NCI-H2196 (cell line): ENCODE data around the gene CLEC16A.

Experiments
- DNase-seq: peaks from one replicate; lab custom pipeline; 2025; ENCODE audit not compliant: unreplicated experiment; lab: John Stamatoyannopoulos, UW

The CLEC16A gene

GRCh38 chr16:11151885-11152629, 207.7 kb downstream of the CLEC16A start:
- DNase-seq: no peak

DNA sequence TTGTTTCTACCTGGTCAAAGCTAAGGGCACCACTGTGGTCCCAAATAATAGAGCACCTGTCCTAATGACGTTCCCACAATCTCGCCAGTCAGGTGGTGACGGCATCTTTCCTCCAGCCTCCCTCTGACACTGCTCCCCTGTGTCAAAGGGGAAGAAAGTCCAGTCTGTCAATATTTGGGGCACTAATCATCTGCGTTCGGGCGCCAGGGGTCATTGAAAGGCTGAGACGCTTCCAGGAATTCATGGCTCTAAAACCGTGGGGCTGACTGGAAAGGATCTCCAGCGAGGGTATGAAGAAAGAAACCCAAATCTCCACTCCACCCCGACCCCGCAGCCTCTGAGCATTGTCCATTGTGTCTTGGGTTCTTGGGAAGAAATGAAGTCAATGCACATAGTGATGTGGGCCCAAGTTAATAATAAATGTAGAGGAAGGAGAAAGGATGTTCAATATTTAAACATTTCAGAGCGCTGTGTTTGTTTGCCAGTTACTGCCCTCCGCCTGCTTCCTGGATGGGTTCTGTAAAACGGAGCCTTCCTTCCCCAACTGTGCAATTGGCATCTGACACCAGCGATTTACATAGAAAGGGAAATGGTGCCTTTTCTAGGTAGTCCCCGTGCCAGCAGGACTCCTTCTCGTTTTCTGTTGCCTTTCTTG, 208.4 kb downstream of the CLEC16A start:
- no peak for DNase-seq

DNA sequence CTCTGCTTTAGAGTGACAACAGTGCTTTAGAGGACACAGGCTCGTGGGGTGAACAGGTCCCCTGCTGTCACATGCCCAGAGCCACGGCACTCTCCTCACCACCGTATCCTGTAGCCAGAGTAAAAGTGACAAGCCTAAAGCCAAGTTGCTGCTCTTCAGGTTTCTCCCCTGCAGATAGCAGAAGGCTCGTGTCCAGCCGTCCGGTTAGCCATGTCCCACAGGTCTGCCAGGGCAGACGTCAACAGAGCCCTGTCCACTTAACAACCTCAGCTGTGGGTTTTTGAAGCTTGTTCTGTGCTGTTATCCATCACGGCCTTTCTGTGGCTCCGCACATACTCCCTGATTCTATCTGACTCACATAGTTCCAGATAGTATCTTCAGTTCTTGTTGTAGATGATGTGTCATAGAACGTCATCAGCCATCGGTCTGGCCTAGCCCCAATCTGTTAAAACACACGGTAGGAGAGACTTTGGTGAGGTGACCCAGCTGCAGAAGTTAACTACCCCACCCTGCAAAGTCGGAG, 211.0 kb downstream of the CLEC16A start:
- DNase-seq: no peak

- DNase-seq: no peak
Measured at GRCh38 chr16:11156401-11156800, 212.0 kb downstream of the CLEC16A start.

DNA sequence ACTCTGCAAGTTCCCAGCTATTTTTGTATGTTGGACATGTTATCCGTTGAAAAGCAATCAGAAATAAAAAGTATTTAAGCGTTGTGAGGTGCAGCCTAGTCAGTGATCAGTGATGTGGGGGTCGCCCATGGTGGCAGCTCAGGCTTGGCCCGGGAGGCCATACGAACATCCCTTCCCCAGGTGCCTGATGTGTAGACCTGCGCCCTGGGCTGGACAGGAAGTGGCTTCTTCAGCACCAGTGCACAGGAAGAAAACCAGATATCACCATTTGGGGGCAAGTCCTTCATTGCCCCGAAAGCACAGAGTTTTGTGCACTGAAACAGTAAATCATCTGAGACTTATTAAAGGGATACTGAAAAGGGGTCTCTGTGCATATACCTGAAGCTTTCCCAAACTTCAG, 212.8 kb downstream of the CLEC16A start:
- DNase-seq: no peak

DNA sequence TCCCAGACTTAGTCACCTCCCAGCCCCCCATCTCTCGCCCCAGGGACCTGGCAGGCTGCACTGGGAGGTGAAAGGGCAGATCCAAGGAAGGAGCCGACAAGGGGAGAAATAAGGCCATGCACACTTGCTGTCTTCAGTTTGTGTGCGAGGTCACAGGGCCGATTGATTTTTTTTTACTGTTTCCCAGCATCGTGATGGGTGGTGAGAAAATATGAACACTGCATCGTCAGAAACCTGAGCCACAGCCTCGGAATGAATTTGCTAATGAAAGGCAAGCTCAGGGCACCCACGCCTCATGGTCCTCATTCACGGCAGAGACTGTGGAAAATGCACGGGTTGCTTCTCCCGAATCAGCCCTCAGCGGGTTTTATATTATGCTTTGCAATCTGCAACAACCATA, 213.7 kb downstream of the CLEC16A start:
- DNase-seq: no peak

GRCh38 chr16:11159282-11159681, 214.9 kb downstream of the CLEC16A start:
- DNase-seq: no peak

GRCh38 chr16:11160676-11161115, 216.3 kb downstream of the CLEC16A start:
- no peak for DNase-seq

DNA sequence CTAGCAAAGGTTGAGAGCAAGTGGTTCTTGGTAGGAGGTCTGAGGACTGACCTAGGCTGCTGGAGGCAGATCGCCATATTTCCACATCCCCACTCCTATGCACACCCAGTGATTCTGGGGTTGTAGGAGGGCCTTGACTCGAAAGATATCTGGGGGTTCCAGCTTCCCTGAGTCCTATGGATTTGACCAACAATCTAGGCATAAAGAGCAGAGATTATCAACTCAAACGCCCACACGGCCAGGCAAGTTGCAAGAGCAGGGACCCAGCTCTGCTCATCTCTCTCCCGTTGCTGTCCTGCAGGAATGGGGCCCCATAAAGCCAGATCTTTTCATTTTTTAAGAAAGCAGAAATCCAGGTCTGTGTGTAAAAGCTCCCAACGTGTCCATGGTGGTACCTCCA, 217.1 kb downstream of the CLEC16A start:
- no peak for DNase-seq

GRCh38 chr16:11161974-11162373, 217.6 kb downstream of the CLEC16A start:
- no peak for DNase-seq

DNA sequence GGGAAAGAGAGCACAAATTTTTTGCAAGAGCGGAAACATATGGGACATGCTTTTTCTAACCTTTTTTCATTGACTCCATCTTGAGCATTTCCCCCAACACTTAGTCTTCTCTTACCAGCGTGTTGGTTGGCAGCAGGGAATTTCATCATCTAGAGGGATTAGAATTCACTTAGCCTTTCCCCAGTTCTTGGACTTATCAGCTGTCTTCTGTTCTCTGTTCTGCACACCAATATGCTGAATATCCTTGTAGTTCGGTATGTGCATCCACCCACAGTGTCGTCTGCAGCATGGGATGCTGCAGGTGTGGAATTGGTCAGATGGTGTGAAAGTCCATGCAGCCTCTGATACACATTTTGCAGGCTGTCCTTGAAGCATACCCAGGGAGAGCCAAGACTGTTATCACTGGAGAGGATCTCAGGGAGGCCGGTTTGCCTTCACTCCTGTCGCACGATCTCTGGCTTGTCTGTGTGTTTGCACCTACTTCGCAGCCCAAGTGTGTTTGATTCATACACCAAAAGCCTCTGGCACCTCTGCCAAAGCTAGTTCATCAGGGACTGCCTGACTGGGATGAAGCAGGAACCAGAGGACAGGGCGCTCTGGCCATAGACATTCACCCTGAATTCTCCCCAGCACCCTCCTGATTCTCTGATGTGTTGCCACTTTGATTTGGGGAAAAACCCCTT, 218.4 kb downstream of the CLEC16A start:
- no peak for DNase-seq

DNA sequence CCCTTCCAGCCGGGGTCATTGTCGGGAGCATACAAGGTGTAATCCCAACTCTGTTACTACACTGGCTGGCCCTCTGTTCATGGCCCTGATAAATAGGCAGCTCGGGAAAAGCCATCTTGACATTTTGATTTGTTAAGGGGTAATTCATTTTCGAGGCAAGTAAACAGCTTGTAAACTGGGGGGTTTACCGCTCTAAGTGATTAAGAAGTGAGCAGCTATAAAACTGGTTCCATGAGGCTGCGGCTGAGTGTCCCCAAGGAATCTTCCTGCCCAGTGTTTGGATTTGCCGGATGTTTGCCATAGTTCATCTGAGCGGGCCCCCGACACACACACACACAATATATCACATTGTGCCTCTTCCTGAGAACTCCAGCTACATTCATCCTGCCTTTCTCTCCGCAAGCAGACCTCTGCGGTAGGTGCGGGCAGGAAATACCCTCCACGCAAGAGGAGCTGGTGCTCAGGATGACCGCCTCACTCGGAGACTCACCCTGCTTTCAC, 219.4 kb downstream of the CLEC16A start:
- no peak for DNase-seq

DNA sequence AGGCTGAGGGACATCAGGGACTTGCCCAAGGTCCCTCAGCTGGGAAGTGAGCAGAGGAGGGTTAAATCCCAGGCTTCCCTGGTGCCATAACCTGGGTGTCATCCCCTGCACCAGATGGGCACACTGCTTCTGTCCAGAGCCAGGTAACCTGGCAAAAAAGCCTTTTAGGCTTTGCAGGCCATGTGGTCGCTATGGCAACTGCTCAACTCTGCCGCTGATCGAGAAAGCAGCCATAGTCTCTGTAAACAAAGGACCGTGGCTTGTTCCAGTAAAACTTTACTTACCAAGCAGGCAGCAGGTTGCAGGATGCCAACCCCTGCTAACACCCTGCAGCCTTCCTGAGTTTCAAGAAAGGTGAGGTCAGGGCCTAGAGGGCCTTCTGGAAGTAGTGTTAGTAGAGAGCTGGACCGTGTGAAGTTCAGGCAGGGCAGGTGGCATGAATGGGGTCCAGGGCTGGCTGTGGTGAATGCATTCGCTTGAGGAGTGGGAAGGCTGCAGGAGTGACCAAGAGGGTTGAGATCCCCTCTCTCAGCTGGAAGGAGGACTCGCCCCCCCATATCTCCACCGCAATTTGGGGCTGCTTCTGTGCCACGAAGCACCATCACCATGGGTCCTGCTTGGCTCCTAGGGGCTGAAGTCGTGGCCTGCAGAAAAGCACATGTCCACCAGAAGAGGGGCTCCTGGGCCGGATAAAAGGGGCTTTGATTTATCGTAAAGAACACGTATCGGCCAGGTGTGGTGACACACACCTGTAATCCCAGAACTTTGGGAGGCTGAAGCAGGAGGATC, 220.3 kb downstream of the CLEC16A start:
- peak; percentile 49 for DNase-seq

- no peak for DNase-seq
Measured at GRCh38 chr16:11165349-11165748, 221.0 kb downstream of the CLEC16A start.

DNA sequence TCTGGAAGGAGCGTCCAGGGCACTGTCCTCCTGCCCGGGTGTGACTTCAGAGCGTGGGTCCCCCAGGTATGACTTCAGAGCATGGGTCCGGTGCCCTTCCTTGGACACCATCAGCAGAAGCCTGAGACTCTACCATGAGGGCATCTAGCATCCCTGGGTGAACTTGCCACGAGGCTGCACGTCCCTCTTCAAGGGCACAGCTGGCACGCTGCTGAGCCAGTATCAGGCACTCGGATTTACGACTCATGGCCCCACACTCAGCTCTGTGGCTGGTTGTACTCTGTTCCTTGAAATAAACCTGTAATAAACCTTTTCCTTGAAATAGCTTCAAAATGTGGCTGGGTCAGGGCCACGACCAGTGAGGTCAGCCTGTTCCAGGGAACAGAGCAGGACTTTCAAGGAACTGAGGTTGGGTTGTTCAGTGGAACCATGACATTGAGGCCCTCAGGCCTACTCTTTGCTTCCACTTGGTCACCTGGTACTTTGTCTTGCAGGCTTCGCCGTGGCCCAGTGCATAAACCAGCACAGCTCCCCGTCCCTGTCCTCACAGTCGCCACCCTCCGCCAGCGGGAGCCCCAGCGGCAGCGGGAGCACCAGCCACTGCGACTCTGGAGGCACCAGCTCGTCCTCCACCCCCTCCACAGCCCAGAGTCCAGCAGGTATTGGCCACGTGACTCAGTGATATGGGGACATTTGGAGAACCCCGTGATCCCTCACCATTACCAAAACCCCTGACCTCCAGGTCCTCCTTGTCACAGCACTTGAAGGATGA, 221.7 kb downstream of the CLEC16A start:
- DNase-seq: no peak

GRCh38 chr16:11167581-11167980, 223.2 kb downstream of the CLEC16A start:
- no peak for DNase-seq

GRCh38 chr16:11168386-11169051, 224.2 kb downstream of the CLEC16A start:
- no peak for DNase-seq

GRCh38 chr16:11169641-11170040, 225.3 kb downstream of the CLEC16A start:
- DNase-seq: no peak

DNA sequence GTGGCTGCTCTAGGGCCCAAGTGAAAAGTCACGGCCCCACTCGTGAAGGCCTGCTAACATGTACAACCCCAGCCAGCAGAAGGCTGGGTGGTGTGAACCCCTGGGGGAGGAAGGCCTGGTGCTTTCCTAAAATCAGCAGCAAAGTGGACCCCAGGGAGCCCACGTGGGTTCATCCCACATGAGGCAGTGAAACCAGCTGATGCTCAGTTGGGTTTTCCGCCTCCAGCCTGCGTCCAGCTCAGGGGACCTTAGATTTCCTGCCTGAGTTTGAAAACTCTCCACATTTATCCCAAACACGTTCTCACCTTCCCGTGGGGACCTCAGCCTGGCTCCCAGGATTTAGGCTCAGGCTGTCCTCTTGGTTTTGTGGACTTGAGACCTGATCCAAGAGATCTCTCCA, 225.8 kb downstream of the CLEC16A start:
- no peak for DNase-seq
